HT-29 (cell line): ENCODE measurements around the gene ENG. TPM values are rescaled to one million over a fixed set of nuclear protein-coding genes. Genes with fewer than 3 reads are reported as not detected.
A peak's percentile ranks its signal among the peaks of the same experiment; 100 is the strongest.
"Not testable (repeated sequence)": the region's sequence is repeated elsewhere in the genome, so short reads cannot be mapped to it uniquely, and the experiment has no call there.

Experiments used
- DNase-seq: peaks from one replicate; pipeline ENCODE4 v3.0.0-alpha.2; 2015; ENCODE audit warnings: low spot score
- total RNA-seq: library from RNA; depleted of rRNA; stranded (reverse); fragments of >200 nt; shearing (Covaris generic); gene quantifications from 2 replicates; pipeline ENCODE4 v1.2.3, GENCODE V29; 2014

Gene ENG
- total RNA-seq, 1 experiment from 2014 or later: 6.1 TPM

DNA sequence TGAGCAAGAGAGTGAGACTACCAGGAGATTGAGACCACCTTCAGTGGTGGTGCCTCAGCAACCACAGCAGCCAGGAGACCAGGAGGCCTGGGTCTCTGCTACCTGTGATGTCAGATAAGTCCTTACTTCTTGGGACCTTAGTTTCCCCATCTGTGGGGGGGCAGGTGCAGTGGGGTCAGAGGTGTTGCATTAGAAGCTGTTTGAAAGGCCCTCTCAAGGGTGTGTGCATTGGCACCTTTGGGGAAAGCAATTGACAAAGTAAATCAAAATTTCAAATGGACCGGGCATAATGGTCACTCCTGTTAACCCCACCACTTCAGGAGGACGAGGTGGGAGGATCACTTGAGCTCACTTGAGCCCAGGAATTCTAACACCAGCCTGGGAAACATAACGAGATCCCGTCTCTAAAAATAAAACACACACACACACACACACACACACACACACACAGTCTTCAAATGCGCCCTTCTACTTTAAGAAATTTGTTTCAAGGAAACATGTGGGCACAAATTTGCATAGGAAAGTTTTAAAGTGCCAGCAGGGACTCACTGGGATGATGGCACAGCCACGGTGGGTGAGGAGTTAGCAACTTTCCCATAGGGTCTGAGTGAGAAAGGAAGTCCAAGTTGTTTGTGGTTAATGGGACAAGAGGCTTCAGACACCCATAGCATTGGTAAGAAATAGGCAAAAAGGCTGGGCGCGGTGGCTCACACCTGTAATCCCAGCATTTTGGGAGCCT lies 24.4 kb upstream of the ENG start:
- DNase-seq: no peak

DNA sequence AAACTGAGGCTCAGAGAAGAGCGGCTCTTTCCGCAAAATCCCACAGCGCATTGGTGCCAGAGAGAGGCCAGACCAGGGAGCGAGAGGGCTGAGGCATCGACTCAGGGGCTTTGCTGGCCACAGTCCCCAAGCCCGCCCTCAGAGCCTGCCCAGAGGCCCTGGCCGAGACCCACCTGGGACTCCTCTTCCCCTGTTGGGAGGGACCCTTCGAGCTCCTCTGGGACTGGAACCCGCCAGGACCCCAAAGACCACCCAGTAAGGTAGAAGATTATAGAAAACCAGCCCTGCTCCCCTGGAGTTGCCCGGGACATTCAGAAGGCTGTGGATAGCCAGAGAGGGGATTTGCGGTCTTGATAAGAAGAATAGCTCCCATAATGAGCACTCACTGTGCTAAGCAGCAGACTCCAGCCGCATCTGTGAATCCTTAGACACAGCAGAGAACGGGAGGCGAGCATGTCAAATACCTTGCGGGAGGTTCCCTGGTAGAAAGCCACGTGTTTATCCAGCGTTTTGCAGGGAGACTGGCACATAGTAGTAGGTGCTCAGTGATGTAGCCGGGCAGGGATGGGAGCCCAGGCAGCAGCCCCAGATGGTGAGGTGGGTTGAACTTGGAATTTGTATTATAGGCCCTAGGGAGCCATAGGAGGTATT lies 23.7 kb upstream of the ENG start:
- no peak for DNase-seq

DNA sequence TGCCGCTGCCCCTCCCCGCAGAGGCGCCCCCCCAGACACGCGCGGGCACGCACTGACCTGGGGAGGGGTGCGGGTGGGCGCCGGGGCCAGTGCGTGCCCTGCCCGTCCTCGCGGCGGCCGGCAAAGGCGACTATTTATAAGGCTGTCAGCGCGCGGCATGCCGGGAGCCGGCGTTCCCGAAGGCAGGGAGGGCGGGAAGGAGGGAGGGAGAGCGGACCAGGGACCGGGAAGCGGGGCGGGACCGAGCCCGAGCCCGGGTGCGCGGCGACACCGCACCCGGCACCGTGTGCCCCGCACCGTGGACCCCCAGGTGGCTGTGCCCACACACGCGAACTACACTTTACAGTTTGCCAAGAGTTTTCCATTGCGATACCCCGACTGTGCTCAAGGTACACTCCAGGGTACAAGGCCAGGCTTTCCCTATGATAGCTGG lies 23.1 kb upstream of the ENG start, which contains the start of gene AK1:
Gene AK1 (minus strand): TSS at position 110 of the 433 bp plus-strand sequence. CDS start 3,058 bp downstream, outside the sequence.
- DNase-seq: peak; percentile 62

DNA sequence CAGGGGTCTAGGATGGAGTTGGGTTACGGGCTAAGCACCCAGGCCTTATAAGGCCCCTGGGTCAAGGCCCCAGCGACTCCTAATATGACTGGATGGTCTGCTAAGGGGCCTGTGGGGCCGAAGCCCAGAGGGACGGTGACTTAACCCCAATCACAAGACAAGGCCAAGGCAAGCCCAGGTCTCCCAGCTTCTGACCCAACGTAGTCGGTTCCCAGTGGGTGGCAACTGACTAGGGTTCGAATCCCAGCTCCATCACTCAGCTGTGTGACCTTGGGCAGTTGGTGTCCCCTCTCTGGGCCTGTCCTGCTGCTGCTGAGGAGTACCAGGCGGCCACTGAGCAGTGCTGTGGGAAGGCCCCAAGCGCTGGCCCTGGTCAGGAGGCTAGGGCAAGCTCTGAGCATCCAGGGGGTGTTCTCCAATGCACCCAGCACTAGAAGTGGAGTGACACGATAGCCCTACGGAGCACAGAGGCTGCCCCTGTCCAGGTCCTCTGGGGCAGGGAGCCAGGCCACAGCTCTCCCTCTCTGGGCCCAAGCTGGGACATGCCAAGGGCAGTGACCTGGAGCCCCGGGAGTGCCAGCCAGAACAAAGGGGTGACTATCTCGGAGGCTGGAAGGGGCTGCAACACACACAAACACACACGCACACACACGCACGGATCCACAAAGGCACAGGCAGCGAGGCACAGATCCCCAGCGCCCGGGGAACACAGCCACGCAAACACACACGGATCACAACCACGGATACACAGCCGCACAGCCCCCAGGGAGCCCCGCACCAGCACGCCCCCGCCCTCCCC lies 22.5 kb upstream of the ENG start:
- DNase-seq: no peak

DNA sequence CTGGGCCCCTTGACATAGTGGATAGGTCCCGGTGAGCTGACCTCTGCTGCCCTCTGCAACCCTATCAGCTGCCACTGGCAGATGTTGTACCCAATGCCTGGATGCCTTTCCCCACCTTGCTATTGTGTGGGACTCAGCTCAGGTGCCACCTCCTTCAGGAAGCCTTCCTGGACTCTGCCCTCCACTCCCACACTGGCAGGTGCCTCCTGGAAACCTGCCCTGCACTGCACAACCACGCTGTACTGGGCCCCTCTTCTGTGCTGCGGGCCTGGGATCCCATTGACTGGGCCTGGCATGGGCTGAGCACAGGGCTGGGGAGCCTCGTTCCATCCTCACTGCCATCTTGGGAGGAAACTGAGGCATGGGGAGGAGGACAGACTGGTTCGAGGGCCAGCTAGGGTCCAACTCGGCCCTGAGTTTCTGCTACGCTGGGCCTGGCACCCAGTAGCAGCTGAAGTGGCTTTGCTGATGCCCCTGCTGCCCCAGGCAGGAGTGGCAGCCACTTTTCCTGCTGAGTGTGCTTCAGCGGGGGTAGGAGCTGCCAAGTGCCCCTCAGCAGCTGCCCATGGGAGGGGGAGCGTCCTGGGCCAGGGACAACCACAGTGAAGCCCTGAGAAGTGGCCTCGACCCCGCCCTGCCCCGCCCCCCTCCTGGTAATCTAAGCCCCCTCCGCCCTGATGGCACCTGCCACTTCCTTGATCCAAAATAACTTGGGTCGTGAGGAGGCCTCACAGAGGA lies 21.7 kb upstream of the ENG start:
- no peak for DNase-seq

DNA sequence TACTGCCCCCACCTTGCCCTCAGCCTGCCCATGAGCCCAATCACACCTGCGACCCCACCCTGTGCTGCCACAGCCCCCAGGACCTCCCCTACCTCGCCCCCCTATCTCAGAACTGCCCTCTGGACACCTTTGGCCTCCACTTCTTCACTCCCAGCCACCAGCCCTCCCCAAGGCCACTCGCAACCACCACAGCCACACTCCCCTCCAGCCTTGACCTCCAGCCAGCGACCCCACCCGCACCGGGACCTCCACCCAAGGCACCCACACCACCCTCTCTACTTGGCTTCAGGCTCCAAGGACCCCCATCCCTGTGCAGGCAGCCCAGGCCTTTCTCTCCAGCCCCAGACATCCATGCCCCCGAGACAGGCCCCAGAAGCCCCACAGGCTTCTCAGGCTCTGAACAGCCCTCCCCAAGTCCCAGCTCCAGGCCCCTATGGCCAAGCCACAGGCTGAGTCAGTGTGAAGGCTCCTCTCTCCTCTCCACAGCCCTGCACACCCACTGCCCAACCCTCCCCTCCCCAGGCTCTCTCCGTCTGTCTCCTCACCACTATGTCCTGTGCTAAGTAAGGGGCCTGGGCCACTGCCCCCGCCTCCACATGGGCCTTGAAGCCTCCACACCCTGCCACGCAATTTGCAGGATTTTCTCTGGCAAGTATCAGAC lies 21.0 kb upstream of the ENG start:
- no peak for DNase-seq

DNA sequence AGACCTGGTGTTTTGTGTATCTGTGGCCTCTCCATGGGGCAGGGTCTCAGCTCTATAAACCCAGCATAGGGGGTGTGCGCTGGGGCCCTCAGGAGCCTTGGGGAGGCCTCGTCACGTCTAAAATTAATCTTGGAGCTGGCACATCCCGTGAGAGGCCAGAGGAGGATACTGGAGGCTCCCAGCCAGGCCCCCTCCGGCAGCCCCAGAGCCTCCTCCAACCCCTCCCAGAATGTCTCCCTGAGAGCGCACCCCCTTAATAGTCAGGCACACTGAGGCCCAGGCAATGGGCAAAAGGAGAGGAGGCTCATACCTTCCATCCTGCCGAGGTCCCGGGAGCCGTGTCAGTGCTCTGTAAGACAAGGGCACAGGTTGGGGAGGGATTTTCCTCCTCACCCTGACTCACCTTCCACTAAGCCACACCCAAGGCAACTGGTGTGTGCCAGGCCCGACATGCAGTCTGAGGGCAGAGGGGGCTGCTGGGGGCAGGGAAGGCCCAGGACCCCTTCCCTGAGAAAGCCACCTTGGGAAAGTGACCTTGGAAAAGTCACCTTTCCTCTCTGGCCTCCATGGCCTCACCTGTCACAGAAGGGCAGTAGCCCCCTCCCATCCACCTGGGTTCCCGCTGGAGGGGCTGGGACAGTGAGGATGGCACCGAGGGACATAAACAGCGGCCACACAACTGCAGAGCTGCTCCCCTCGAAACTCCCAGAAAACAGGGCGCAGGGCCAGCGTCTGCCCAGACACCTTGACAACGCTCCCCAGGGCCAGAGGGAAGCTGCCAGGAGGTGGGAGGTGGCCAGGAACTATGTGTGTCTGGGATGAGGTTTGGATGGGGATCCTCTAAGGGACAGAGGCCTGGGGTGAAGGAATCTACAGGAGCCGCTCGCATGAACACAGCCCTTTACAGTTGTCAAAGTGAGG lies 20.1 kb upstream of the ENG start:
- DNase-seq: no peak

DNA sequence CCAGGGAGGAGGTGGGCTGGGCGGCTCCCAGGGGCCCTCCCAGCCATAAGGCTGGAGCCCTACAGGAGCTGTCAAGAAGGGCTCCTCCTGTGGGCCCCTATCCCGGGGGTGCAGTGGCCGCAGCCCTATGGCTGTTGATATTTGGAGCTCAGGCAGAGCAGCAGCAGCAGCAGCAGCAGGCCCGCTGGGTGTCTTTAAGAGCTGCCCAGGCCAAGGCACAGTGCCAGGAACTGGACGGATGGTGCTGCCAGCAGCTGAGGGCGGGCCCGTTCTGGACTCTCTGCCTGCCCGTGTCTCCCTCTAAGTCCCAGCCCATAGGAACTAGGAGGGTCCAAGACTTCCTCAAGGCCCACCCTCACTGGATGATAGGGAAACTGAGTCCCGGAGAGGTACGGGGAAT lies 19.4 kb upstream of the ENG start:
- DNase-seq: no peak

DNA sequence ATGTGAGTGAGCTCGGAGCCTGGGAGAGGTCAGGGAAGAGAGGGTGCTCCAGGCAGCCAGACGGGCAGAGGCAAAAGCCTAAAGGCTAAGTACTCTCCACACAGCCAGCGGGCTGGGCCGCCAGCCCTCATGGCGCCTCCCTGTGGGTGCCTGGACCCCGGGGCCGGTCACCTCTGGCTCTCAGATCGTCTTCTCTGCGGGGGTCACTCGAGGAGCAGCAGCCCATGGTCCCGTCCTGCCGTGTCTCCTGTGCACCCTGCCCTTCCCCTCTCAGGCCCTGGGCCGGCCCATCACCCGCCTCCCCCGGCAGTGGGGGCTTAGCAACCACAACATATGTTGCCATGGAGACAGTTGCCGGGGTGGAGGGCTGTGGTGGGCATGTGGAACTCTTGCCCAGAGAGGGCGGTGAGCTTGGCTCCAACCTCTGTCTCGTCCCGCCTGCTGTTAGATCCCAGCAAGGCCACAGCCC lies 18.8 kb upstream of the ENG start:
- no peak for DNase-seq

DNA sequence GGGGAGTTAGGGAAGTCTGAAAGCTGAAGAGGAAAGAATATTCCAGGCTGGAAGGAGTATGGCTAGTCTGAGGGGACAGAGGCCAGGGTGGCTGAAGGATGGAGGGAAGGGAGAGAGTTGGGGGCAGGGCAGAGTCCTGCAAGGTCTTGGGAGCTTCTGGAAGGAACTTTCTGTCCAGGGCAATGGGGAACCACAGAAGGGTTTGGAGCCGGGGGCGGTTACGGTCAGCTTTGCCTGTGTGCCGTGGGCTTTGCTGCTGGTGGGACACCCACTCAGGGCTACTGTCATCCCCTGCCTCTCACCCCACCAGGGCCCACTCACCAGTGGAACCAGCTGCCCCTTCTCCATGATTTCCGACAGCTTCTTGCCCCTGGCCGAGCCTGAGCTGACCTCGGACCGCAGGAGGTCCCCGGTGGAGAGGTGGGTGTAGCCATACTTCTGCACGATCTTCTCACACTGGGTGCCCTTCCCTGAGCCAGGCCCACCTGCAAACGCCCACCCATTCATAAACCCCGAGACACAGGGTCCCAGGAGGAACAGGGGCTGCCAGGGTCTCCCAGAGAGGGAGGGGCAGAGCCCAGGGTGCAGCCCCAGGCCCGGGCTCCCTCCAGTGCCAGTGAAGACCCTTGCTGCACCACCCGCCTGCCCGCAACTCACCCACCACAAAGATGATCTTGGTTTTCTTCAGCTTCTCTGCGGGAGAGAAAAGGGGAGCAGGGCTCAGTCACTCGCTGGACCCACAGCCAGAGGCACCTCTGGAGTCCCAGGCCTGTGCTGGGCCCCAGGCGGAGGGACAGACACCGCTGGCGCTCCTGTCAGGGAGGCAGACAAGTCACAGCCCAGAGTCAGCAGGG lies 18.1 kb upstream of the ENG start:
- DNase-seq: no peak

DNA sequence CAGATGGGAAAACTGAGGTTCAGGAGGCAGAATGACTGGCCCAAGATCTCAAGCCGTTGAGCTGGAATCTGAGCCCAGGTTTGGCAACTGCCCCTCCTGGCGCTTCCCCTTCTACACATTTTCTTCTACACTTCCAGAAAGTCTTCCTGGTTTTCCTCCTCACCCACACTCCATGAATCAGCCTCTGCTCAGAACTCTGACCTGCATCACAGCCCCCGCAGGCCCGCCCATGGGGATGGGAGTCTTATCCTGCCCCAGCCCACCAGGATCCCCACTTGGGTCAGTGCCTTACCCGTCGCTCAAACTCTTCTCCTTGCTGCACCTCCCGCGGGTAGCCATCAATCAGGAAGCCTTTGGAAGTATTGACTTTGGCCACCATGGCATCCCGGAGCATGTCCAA lies 17.1 kb upstream of the ENG start:
- DNase-seq: no peak

DNA sequence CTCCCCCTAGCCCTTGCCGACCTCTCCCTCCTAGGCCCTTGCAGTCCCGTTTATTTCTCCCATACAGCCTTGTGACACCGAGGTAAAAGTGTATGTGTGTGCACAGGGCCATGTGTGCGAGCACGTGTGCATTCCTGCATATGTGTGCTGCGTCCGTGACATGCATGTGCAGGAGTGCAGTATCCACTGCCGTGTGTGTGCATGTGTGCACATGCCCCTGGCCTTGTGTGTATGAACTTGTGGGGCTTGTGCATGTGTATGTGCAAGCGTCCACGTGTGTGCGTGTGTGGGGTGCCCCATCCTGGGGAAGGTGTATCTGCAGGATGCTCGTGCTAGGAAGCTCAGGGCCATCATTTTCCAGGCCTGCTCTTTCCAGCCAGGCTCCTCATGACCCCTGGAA lies 16.4 kb upstream of the ENG start:
- DNase-seq: no peak

DNA sequence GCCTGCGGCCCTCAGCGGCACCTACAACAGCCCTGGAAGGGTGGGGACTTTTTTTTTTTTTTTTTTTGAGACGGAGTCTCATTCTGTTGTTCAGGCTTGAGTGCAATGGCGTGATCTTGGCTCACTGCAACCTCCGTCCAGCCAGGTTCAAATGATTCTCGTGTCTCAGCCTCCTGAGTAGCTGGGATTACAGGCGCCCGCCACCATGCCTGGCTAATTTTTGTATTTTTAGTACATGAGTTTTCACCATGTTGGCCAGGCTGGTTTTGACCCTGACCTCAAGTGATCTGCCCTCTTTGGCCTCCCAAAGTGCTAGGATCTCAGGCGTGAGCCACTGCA lies 15.7 kb upstream of the ENG start:
- not testable (repeated sequence) for DNase-seq

DNA sequence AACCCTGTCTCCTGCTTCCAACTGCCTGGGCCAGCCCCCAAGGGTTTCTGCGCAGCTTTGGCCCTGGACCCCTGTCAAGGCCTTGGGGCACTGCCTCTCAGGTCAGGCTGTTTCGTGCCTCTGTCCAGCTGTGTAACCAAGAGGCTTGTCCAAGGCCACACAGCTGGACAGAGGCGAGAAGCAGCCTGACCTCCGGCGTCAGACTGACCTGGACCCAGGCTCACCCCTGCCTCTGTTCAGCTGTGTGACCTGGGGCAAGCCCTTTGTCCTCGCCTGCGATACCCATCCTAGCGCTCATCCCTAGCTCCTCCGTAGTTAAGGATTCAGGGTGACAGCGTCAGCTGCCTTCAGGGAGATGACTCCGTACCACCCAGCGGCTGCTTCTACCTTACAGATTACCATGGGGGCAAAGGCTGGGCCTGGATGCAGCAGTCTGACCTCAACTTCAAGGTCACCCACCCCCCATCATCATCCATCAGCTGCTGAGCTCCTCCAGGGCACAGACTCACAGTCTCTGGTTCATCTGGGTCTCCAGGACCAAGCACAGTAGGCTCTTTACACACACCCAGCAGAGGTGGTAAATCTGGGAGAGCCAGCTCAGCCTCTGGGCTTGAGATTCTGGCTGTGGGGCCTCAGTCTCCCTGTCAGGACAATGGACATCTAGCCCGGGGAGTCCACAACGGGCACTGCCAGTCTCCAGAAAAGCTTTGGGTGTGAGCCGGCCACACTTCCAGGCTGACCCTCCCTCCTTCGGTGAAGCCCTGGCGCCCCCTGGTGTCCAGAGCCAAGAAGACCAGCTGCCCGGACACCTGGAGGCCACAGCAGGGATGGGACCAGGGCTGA lies 15.1 kb upstream of the ENG start:
- peak; percentile 94 for DNase-seq

DNA sequence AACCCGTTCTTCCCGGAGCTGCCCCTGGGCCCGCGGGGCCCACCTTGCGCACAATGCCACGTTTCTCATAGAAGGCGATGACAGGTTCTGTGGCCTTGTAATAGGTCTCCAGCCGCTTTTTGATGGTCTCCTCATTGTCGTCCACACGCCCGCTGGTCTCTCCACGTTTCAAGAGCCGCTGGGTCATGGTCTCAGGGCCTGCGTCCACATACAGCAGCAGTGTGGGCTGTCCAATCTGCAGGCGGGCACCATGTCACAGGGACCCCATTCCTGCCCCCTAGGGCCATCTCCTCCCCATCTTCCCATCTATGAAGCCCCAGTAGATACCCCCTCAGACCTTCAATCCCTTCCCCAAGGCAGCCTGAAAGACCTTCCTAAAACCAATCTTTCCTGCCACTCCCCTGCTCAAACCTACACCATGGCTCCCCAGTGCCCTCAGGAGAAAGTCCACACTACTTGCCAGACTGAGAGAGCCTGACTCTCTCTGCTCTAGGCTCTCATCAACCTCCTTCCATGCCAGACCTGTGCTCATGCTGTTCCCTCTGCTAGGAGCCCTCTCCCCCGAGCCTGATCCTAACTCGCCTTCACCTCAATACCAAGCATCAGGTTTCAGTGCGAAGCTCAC lies 13.9 kb upstream of the ENG start:
- no peak for DNase-seq

DNA sequence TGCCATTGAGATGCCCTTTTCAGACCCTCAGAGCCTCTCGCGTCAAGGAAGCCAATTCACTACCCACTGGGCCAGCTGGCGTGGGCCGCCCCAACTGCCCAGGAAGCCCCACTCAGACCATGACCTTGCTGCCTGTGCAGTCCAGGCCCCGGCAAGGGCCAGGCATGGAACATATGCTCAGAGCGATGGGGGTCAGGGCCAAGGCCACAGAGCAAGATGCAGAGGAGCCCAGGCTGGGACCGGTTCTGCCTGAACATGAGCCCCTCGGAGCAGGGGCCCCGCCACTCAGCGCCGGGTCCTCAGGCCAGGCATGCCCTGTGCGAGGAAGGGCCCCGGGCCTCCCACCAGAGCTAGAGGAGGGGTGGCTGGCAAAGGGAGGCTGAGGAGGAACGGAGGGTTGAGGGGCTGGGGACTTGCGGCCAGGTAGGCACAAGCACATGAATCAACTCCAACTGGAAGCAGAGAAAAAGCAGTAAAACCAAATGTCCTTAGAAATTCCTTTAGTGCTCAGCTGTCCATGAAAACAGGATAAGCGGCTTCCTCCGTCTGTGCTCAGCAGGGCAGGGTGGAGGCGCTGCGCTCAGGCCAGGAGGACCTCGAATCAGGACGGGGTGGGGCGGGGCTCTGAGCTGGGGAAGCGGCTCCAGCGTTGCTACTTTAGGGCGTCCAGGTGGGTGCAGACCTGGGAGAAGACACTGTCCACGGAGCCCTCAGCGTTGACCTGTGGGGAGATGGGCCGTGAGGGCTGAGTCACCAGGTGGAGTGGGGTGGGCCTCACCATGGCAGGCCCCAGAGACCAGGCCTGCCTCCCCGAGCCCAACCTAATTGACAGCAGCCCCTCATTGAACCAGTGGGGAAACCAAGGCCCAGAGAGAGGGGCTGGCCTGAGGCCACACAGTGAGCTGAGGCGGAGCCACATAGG lies 13.2 kb upstream of the ENG start:
- no peak for DNase-seq

DNA sequence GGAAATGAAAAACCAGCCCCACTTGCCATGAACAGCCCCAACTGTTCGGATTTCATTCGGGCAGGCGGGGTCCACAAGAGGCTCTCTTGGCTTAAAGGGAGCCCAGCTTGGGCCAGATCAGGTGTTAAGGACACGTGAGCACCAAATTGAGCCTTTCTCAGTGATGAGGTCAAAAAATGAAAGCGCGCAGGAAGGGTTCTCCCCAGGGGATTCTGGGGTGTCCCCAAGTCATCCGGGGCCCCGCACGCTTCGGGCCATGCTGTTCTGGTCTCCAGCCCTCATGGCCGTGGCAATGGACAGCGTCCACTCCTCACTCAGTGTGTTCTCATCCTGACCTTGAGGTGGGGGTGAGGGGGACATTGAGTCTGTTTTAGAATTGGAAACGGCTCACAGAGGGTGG lies 12.1 kb upstream of the ENG start:
- DNase-seq: no peak
